Keratinocyte (primary cell): Measurements from ENCODE around the gene CACNA1B. TPM values are rescaled to one million over a fixed set of nuclear protein-coding genes. Genes with fewer than 3 reads are reported as not detected.
"Not testable (repeated sequence)": the region's sequence is repeated elsewhere in the genome, so short reads cannot be mapped to it uniquely, and the experiment has no call there.

ENCODE experiments used
- DNase-seq: peaks from one replicate; pipeline ENCODE4 v3.0.0-alpha.2; 2011; ENCODE audit warnings: low read depth, missing footprints, low spot score
- FAIRE-seq: peaks from 2 replicates; lab custom pipeline; 2011; peaks lifted over from hg19 to GRCh38; lab: Jason Lieb, UNC
- H2AFZ ChIP-seq: 2 replicates; pipeline ENCODE4 v1.6.0; 2012; ENCODE audit warnings: low read length, control low read depth, inconsistent platforms; ENCODE audit not compliant: control insufficient read depth
- H3K27ac ChIP-seq: 2 replicates; pipeline ENCODE4 v1.5.1; 2011; ENCODE audit warnings: low read length; ENCODE audit not compliant: control insufficient read depth, insufficient read depth
- H3K27me3 ChIP-seq: 3 replicates; pipeline ENCODE4 v1.6.0; 2011; ENCODE audit warnings: low read length; ENCODE audit not compliant: control insufficient read depth, insufficient read depth; ENCODE audit errors: extremely low read depth
- H3K36me3 ChIP-seq, 2 experiments: 2 replicates in 1 of 2; 3 replicates in 1 of 2; pipeline ENCODE4 v1.5.1; 2011; ENCODE audit warnings: low read length in 2 of 2, mild to moderate bottlenecking in 1 of 2; ENCODE audit not compliant: control insufficient read depth in 2 of 2, insufficient read depth in 2 of 2; ENCODE audit errors: extremely low read depth in 1 of 2
- H3K4me1 ChIP-seq: 3 replicates; pipeline ENCODE4 v1.5.1; 2011; ENCODE audit warnings: low read length; ENCODE audit not compliant: control insufficient read depth, insufficient read depth; ENCODE audit errors: extremely low read depth
- H3K4me2 ChIP-seq: 3 replicates; pipeline ENCODE4 v1.6.0; 2011; ENCODE audit warnings: low read depth, low read length; ENCODE audit not compliant: control insufficient read depth, insufficient read depth; ENCODE audit errors: extremely low read depth
- H3K4me3 ChIP-seq, 3 experiments: fragments of 200-600 bp in 1 of 3; sonication (generic) in 1 of 3; 2 replicates in 2 of 3; 3 replicates in 1 of 3; pipeline ENCODE4 v1.5.1; 2011 to 2016; ENCODE audit warnings: low read length in 3 of 3, mild to moderate bottlenecking in 3 of 3, control low read depth in 2 of 3, inconsistent platforms in 1 of 3, low read depth in 1 of 3, mixed read lengths in 1 of 3, mixed run types in 1 of 3, moderate library complexity in 1 of 3; ENCODE audit not compliant: control insufficient read depth in 2 of 3, insufficient read depth in 2 of 3; ENCODE audit errors: extremely low read depth in 1 of 3
- H3K79me2 ChIP-seq: 2 replicates; pipeline ENCODE4 v1.6.0; 2012; ENCODE audit warnings: low read length; ENCODE audit not compliant: control insufficient read depth, insufficient read depth
- H3K9ac ChIP-seq: 3 replicates; pipeline ENCODE4 v1.6.0; 2011; ENCODE audit warnings: low read length; ENCODE audit not compliant: control insufficient read depth, insufficient read depth; ENCODE audit errors: extremely low read depth
- H3K9me1 ChIP-seq: 3 replicates; pipeline ENCODE4 v1.6.0; 2011; ENCODE audit warnings: low read length; ENCODE audit not compliant: control insufficient read depth, insufficient read depth; ENCODE audit errors: extremely low read depth
- H3K9me3 ChIP-seq: 2 replicates; pipeline ENCODE4 v1.5.1; 2012; ENCODE audit warnings: low read depth, low read length; ENCODE audit not compliant: control insufficient read depth
- H4K20me1 ChIP-seq: 3 replicates; pipeline ENCODE4 v1.6.0; 2011; ENCODE audit warnings: low read length; ENCODE audit not compliant: control insufficient read depth, insufficient read depth; ENCODE audit errors: extremely low read depth
- dilution Hi-C: fragments of 300-500 bp; cut with MboI; formaldehyde crosslinking; loops from one replicate; pipeline ENCODE4 v1.7.0; 2020; ENCODE audit warnings: low sequenced_read_pairs; ENCODE audit not compliant: extremely low pct_ligation_motif_present
- polyA plus RNA-seq, 5 experiments: library from polyadenylated mRNA; depleted of rRNA in 3 of 5; stranded (reverse) in 3 of 5; stranded (forward) in 1 of 5; unstranded in 1 of 5; fragments of >200 nt; gene quantifications; 1 replicate in 1 of 5; 2 replicates in 3 of 5; 3 replicates in 1 of 5; pipeline versions ENCODE4 v1.2.1 to v1.2.3, GENCODE V29; 2011 to 2012; ENCODE audit warnings: missing spikeins in 2 of 5, low read depth in 1 of 5, low replicate concordance in 1 of 5
- small RNA-seq, 3 experiments: library from RNA; depleted of rRNA; stranded (forward); fragments of <200 nt; gene quantifications; one replicate each; pipeline ENCODE3, GENCODE V24; 2012; ENCODE audit warnings: low read depth in 3 of 3, low replicate concordance in 1 of 3; ENCODE audit not compliant: insufficient read length in 3 of 3
- TF ChIP-seq, protein P1 (sequence below), 3 experiments: IDR thresholded peaks in 1 of 3; conservative IDR thresholded peaks in 1 of 3; optimal IDR thresholded peaks in 1 of 3; 2 replicates in 2 of 3; 3 replicates in 1 of 3; pipeline versions ENCODE3 to v1.5.1; 2011; ENCODE audit warnings: low read length in 3 of 3, mild to moderate bottlenecking in 3 of 3, moderate library complexity in 2 of 3, control low read depth in 1 of 3, inconsistent platforms in 1 of 3; ENCODE audit not compliant: insufficient read depth in 2 of 3; ENCODE audit errors: extremely low read depth in 1 of 3

CACNA1B gene
- polyA plus RNA-seq, 1 donor (not counting 4 experiments of a cell fraction or from before 2014, with no cell fraction given) = 0.01 TPM

GRCh38 chr9:138149672-138150656 is 272.4 kb downstream of the CACNA1B start:
- H3K36me3 ChIP-seq, H3K4me1 ChIP-seq, H3K79me2 ChIP-seq, dilution Hi-C loops, FAIRE-seq, H3K9me1 ChIP-seq, H3K9me3 ChIP-seq, H3K27me3 ChIP-seq, H4K20me1 ChIP-seq, DNase-seq: not testable (repeated sequence)
- H3K4me2 ChIP-seq = peak overlapping the region; percentile 58
- H2AFZ ChIP-seq = peak overlapping the region; percentile 85
- H3K27ac ChIP-seq = peak overlapping the region; percentile 14
- H3K4me3 ChIP-seq = peak overlapping the region; percentile 27 to 69 (median 65)
- peak overlapping the region; percentile 69 for H3K9ac ChIP-seq
- TF ChIP-seq, protein P1, sequence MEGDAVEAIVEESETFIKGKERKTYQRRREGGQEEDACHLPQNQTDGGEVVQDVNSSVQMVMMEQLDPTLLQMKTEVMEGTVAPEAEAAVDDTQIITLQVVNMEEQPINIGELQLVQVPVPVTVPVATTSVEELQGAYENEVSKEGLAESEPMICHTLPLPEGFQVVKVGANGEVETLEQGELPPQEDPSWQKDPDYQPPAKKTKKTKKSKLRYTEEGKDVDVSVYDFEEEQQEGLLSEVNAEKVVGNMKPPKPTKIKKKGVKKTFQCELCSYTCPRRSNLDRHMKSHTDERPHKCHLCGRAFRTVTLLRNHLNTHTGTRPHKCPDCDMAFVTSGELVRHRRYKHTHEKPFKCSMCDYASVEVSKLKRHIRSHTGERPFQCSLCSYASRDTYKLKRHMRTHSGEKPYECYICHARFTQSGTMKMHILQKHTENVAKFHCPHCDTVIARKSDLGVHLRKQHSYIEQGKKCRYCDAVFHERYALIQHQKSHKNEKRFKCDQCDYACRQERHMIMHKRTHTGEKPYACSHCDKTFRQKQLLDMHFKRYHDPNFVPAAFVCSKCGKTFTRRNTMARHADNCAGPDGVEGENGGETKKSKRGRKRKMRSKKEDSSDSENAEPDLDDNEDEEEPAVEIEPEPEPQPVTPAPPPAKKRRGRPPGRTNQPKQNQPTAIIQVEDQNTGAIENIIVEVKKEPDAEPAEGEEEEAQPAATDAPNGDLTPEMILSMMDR (optimal IDR thresholded peaks at IDR 0.05 in 1 of 3, IDR thresholded peaks at IDR 0.05 in 1 of 3, conservative IDR thresholded peaks at IDR 0.05 in 1 of 3; ENCODE audit: extremely low read depth in 1 of 3, insufficient read depth in 2 of 3, low read length in 3 of 3) = peak in 1 of 3 experiments; percentile 29

GRCh38 chr9:138155788-138156187 is 278.2 kb downstream of the CACNA1B start:
- dilution Hi-C loops, H3K79me2 ChIP-seq, H3K4me1 ChIP-seq, H3K9me3 ChIP-seq, H3K27ac ChIP-seq, H3K9ac ChIP-seq, H2AFZ ChIP-seq, H3K4me2 ChIP-seq, H3K36me3 ChIP-seq, H3K27me3 ChIP-seq, H3K9me1 ChIP-seq, H3K4me3 ChIP-seq, DNase-seq, H4K20me1 ChIP-seq, FAIRE-seq: not testable (repeated sequence)

DNA sequence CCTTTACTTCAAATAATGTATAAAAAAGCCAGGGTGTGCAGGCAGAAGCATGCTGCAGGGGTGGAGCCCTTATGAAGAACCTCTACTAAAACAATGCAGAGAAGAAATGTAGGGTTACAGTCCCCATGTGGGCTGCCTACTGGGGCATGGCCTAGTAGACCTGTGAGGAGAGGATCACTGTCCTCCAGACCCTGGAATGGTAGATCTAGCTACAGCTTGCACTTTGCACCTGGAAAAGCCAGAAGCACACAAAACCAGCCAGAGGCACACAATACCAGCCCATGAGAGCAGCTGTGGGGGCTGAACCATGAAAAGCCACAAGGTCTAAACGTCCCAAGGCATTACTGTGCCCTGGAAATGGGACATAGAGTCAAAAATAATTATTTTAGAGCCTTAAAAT is 289.2 kb downstream of the CACNA1B start:
- H3K4me1 ChIP-seq, H3K9me1 ChIP-seq, FAIRE-seq, DNase-seq, H3K4me3 ChIP-seq, dilution Hi-C loops, H3K27ac ChIP-seq, H3K27me3 ChIP-seq, H3K9me3 ChIP-seq, H3K9ac ChIP-seq, H3K4me2 ChIP-seq, H4K20me1 ChIP-seq, H3K79me2 ChIP-seq, H3K36me3 ChIP-seq, H2AFZ ChIP-seq: not testable (repeated sequence)

Small RNA genes within 50 kb of the gene (small RNA-seq; reads per million reads assigned to genes)
- gene AL591424.2 = 0 reads per million in 3 experiments
- 0 reads per million in 3 experiments for gene MIR602
